RCC 7860 (cell line): Measurements from ENCODE around the gene KNTC1.
A peak's percentile ranks its signal among the peaks of the same experiment; 100 is the strongest.
"Not testable (repeated sequence)": the region's sequence is repeated elsewhere in the genome, so short reads cannot be mapped to it uniquely, and the experiment has no call there.

Source experiments
- DNase-seq: peaks from one replicate; pipeline ENCODE4 v3.0.0-alpha.2; 2015; ENCODE audit warnings: low spot score
- FAIRE-seq: peaks from 2 replicates; lab custom pipeline; 2012; peaks lifted over from hg19 to GRCh38; lab: Jason Lieb, UNC

The KNTC1 gene

GRCh38 chr12:122526683-122527477, at the start of gene KNTC1, which contains the start of gene RSRC2:
Gene KNTC1, plus strand, starts transcription at chr12:122527249. Its CDS starts 2,815 bp downstream, at chr12:122530064.
Gene RSRC2, minus strand, starts transcription at chr12:122526936. Its CDS starts 83 bp downstream, at chr12:122526853.
- FAIRE-seq, result peak; percentile 95

GRCh38 chr12:122480753-122481152, 46.3 kb upstream of the KNTC1 start:
- no peak for FAIRE-seq
- DNase-seq, result no peak

More at GRCh38 chr12:122526683-122527477, at the start of gene KNTC1, which contains the start of gene RSRC2:
- DNase-seq, result peak; percentile 99

- DNase-seq (no peak), FAIRE-seq (no peak)
Observed at GRCh38 chr12:122481861-122482260, 45.2 kb upstream of the KNTC1 start.

- no peak for FAIRE-seq
- no peak for DNase-seq
Observed at GRCh38 chr12:122483969-122484368, 43.1 kb upstream of the KNTC1 start.

- DNase-seq, FAIRE-seq: not testable (repeated sequence)
Observed at GRCh38 chr12:122484385-122484784, 42.7 kb upstream of the KNTC1 start.

- DNase-seq, result peak; percentile 44
- FAIRE-seq, result not testable (repeated sequence)
Observed at GRCh38 chr12:122486360-122486759, 40.7 kb upstream of the KNTC1 start.

GRCh38 chr12:122486805-122487426, 40.1 kb upstream of the KNTC1 start:
- FAIRE-seq, result no peak
- no peak for DNase-seq

- FAIRE-seq, DNase-seq: not testable (repeated sequence)
Observed at GRCh38 chr12:122487807-122488206, 39.2 kb upstream of the KNTC1 start.

GRCh38 chr12:122489038-122489437, 38.0 kb upstream of the KNTC1 start:
- DNase-seq (no peak), FAIRE-seq (no peak)

GRCh38 chr12:122491991-122492390, 35.1 kb upstream of the KNTC1 start:
- no peak for FAIRE-seq

GRCh38 chr12:122493222-122493621, 33.8 kb upstream of the KNTC1 start:
- not testable (repeated sequence) for FAIRE-seq, DNase-seq

More at GRCh38 chr12:122491991-122492390, 35.1 kb upstream of the KNTC1 start:
- no peak for DNase-seq

- DNase-seq (no peak), FAIRE-seq (no peak)
Observed at GRCh38 chr12:122495258-122495657, 31.8 kb upstream of the KNTC1 start.

- DNase-seq, result peak; percentile 12
- FAIRE-seq, result no peak
Observed at GRCh38 chr12:122499991-122500684, 26.9 kb upstream of the KNTC1 start.

GRCh38 chr12:122500685-122501488, 26.2 kb upstream of the KNTC1 start, which contains the start of gene ZCCHC8:
Gene ZCCHC8, minus strand, starts transcription at chr12:122500932. Its CDS starts 92 bp downstream, at chr12:122500840.
- FAIRE-seq (peak; percentile 83), DNase-seq (peak; percentile 96)

GRCh38 chr12:122501489-122501989, 25.5 kb upstream of the KNTC1 start:
- DNase-seq (no peak), FAIRE-seq (no peak)

- no peak for DNase-seq
- no peak for FAIRE-seq
Observed at GRCh38 chr12:122503147-122503751, 23.8 kb upstream of the KNTC1 start.

- no peak for DNase-seq
- no peak for FAIRE-seq
Observed at GRCh38 chr12:122503783-122504590, 23.1 kb upstream of the KNTC1 start.

GRCh38 chr12:122505419-122506051, 21.5 kb upstream of the KNTC1 start:
- DNase-seq, result no peak
- FAIRE-seq, result no peak
